Measurements from ENCODE around the gene MAN1B1. TPM values are rescaled to one million over a fixed set of nuclear protein-coding genes. Genes with fewer than 3 reads are reported as not detected.
A peak's percentile ranks its signal among the peaks of the same experiment; 100 is the strongest.

The MAN1B1 gene
- total and polyA plus RNA-seq, 2 of the 8 experiments (the other 6 are each of a cell fraction or from before 2014, with no cell fraction given), result 33.7 to 36.3 TPM

GRCh38 chr9:137086531-137087408 is at the start of gene MAN1B1 (continued):
- TF ChIP-seq PHF8 (conservative IDR thresholded peaks at IDR 0.05; ENCODE audit: low read depth, low read length) (peak; percentile 46), MAX (IDR thresholded peaks at IDR 0.05) (peak; percentile 90), E2F6 (IDR thresholded peaks at IDR 0.05) (peak; percentile 74; the same call in 1 of the 2 replicates), USF2 (IDR thresholded peaks at IDR 0.05; ENCODE audit: low read length) (peak; percentile 75), POU5F1 (IDR thresholded peaks at IDR 0.05; ENCODE audit: low read depth, low read length) (no peak), POLR2AphosphoS5 (IDR thresholded peaks at IDR 0.05; ENCODE audit: low read depth, low read length) (peak; percentile 60; the same call in 1 of the 2 replicates), ATF3 (IDR thresholded peaks at IDR 0.05; ENCODE audit: insufficient read depth, low read depth, low read length) (peak; percentile 58), RBBP5 (IDR thresholded peaks at IDR 0.05; ENCODE audit: borderline replicate concordance, low read depth, low read length) (no peak), YY1 (IDR thresholded peaks at IDR 0.05; ENCODE audit: low read depth, low read length) (peak; percentile 89), CTCF (IDR thresholded peaks at IDR 0.05; ENCODE audit: control extremely low read depth in 1 of 3, insufficient read depth in 1 of 3, low read depth in 1 of 3, low read length in 3 of 3) (peak in 1 of 3 experiments; percentile 6; a peak in 1 of 4 replicates), EZH2 (IDR thresholded peaks at IDR 0.05; ENCODE audit: low read depth, low read length, severe bottlenecking) (peak; percentile 34), ASH2L (IDR thresholded peaks at IDR 0.05; ENCODE audit: low read length) (peak; percentile 10), POLR2A (IDR thresholded peaks at IDR 0.05; ENCODE audit: control extremely low read depth in 1 of 2, low read depth in 2 of 2, low read length in 2 of 2) (peak in 1 of 2 experiments; percentile 73; a peak in 1 of 3 replicates), KDM4A (IDR thresholded peaks at IDR 0.05; ENCODE audit: low read depth, low read length, severe bottlenecking) (peak; percentile 73), TAF7 (optimal IDR thresholded peaks at IDR 0.05; ENCODE audit: borderline replicate concordance, low read depth, low read length) (no peak)
